Measurements from ENCODE around the gene ACADS. TPM values are rescaled to one million over a fixed set of nuclear protein-coding genes. Genes with fewer than 3 reads are reported as not detected.

The ACADS gene
- total RNA-seq, 1 donor from 2014 or later = 0.88 TPM

GRCh38 chr12:120678572-120678971, 47.1 kb upstream of the ACADS start:
- H3K4me1 ChIP-seq = no peaks in the 10 kb centered on the region
- no peak overlapping the region for H3K27ac Mint-ChIP-seq
- H4K20me1 ChIP-seq (ENCODE audit: low read depth) = no peaks in the 10 kb centered on the region
- no peak overlapping the region for H3K4me2 ChIP-seq
- no peak for TF ChIP-seq CTCF (IDR thresholded peaks at IDR 0.05)
- no peak for TF ChIP-seq EZH2phosphoT487 (IDR thresholded peaks at IDR 0.05)
- TF ChIP-seq EZH2 (IDR thresholded peaks at IDR 0.05) = no peak
- H3K4me3 Mint-ChIP-seq = no peak overlapping the region
- no peak for DNase-seq (ENCODE audit: low spot score)
- no peak overlapping the region for H3K27ac ChIP-seq
- no peak overlapping the region for H2AFZ ChIP-seq (replicated peaks)
- no peaks in the 10 kb centered on the region for H3K27me3 ChIP-seq
- no peaks in the 10 kb centered on the region for H3K79me2 ChIP-seq (ENCODE audit: low read depth)
- no peaks in the 10 kb centered on the region for H3K9me3 Mint-ChIP-seq
- no peak overlapping the region for H3K9ac ChIP-seq
- H3K4me1 Mint-ChIP-seq = peaks cover 7% of the 10 kb centered on the region
- no peak overlapping the region for H3K4me3 ChIP-seq
- no peaks in the 10 kb centered on the region for H3K36me3 Mint-ChIP-seq
- H3K9me3 ChIP-seq (ENCODE audit: low read depth) = no peaks in the 10 kb centered on the region
- no peaks in the 10 kb centered on the region for H3F3A ChIP-seq (ENCODE audit: low read depth)
- peaks cover 4% of the 10 kb centered on the region for H3K27me3 Mint-ChIP-seq (ENCODE audit: insufficient read depth, low read depth)
- H3K36me3 ChIP-seq = no peaks in the 10 kb centered on the region

- Histone ChIP-seq H3K36me3 (no peaks in the 10 kb centered on the region), H3K4me1 (no peaks in the 10 kb centered on the region), H3K9me3 (ENCODE audit: low read depth) (no peaks in the 10 kb centered on the region), H2AFZ (replicated peaks) (peak overlapping the region; percentile 73), H3F3A (ENCODE audit: low read depth) (peaks cover 9% of the 10 kb centered on the region), H3K9ac (no peak overlapping the region), H4K20me1 (ENCODE audit: low read depth) (no peaks in the 10 kb centered on the region), H3K79me2 (ENCODE audit: low read depth) (no peaks in the 10 kb centered on the region), H3K4me2 (no peak overlapping the region), H3K27me3 (no peaks in the 10 kb centered on the region), H3K27ac (no peak overlapping the region), H3K4me3 (no peak overlapping the region)
- Mint-ChIP-seq H3K4me1 (peaks cover 2% of the 10 kb centered on the region), H3K36me3 (no peaks in the 10 kb centered on the region), H3K4me3 (no peak overlapping the region), H3K27ac (no peak overlapping the region), H3K9me3 (no peaks in the 10 kb centered on the region), H3K27me3 (ENCODE audit: insufficient read depth, low read depth) (peaks cover under 1% of the 10 kb centered on the region)
- DNase-seq (ENCODE audit: low spot score) = no peak
- TF ChIP-seq EZH2 (IDR thresholded peaks at IDR 0.05) = no peak
- no peak for TF ChIP-seq EZH2phosphoT487 (IDR thresholded peaks at IDR 0.05)
- TF ChIP-seq CTCF (IDR thresholded peaks at IDR 0.05) = no peak
These were observed 45.4 kb upstream of the ACADS start for GRCh38 chr12:120680165-120680738.

- Histone ChIP-seq H4K20me1 (ENCODE audit: low read depth) (peaks cover 21% of the 10 kb centered on the region), H3K27me3 (no peaks in the 10 kb centered on the region), H3K4me1 (peaks cover 18% of the 10 kb centered on the region), H3K36me3 (no peaks in the 10 kb centered on the region), H3K79me2 (ENCODE audit: low read depth) (peaks cover 25% of the 10 kb centered on the region), H3K27ac (no peak overlapping the region), H3K9ac (no peak overlapping the region), H2AFZ (replicated peaks) (no peak overlapping the region), H3K9me3 (ENCODE audit: low read depth) (no peaks in the 10 kb centered on the region), H3K4me2 (no peak overlapping the region), H3F3A (ENCODE audit: low read depth) (peaks cover 20% of the 10 kb centered on the region), H3K4me3 (no peak overlapping the region)
- no peak for DNase-seq (ENCODE audit: low spot score)
- Mint-ChIP-seq H3K9me3 (no peaks in the 10 kb centered on the region), H3K4me1 (peaks cover 19% of the 10 kb centered on the region), H3K4me3 (peak overlapping the region; percentile 95), H3K27ac (no peak overlapping the region), H3K36me3 (no peaks in the 10 kb centered on the region), H3K27me3 (ENCODE audit: insufficient read depth, low read depth) (peaks cover 7% of the 10 kb centered on the region)
- no peak for TF ChIP-seq EZH2phosphoT487 (IDR thresholded peaks at IDR 0.05)
- TF ChIP-seq EZH2 (IDR thresholded peaks at IDR 0.05) = no peak
- TF ChIP-seq CTCF (IDR thresholded peaks at IDR 0.05) = no peak
These were observed 41.1 kb upstream of the ACADS start for GRCh38 chr12:120684523-120684932.

All from neural progenitor cell (in vitro differentiated cells).